OCI-LY7 (cell line): Measurements from ENCODE around the gene MSH3. TPM values are rescaled to one million over a fixed set of nuclear protein-coding genes. Genes with fewer than 3 reads are reported as not detected.

ENCODE experiments used
- BruUV-seq: library from RNA; stranded (reverse); fragments of 400-500 nt; replicated peaks from 2 replicates; lab custom pipeline; 2021; lab: Mats Ljungman, UMichigan
- CTCF ChIA-PET: fragments of 300-600 bp; sonication (Branson Sonifier 250); formaldehyde crosslinking; loops from one replicate; lab custom pipeline; 2022; ENCODE audit warnings: antibody characterized with exemption; ENCODE audit not compliant: unreplicated experiment; lab: Charles Lee
- POLR2A ChIA-PET: fragments of 300-600 bp; sonication (Branson Sonifier 250); formaldehyde crosslinking; loops from one replicate; lab custom pipeline; 2022; ENCODE audit warnings: antibody characterized with exemption; lab: Charles Lee
- DNase-seq: peaks from one replicate; pipeline ENCODE4 v3.0.0-alpha.2; 2015; ENCODE audit warnings: low spot score
- H2AFZ ChIP-seq: fragments of 200-600 bp; sonication (generic), shearing (Covaris generic); 2 replicates; pipeline ENCODE4 v1.6.1; 2014; ENCODE audit warnings: mild to moderate bottlenecking, antibody characterized with exemption, low read length, moderate library complexity
- H3K27ac ChIP-seq: fragments of 200-600 bp; sonication (generic); 2 replicates; pipeline ENCODE4 v1.5.1; 2014; ENCODE audit warnings: mixed run types, low read depth, mild to moderate bottlenecking, moderate library complexity, low read length, inconsistent platforms; ENCODE audit not compliant: poor library complexity, severe bottlenecking
- H3K36me3 ChIP-seq: fragments of 200-600 bp; sonication (generic); 2 replicates; pipeline ENCODE4 v1.6.1; 2014; ENCODE audit warnings: mild to moderate bottlenecking, antibody characterized with exemption, low read length, moderate library complexity, mixed read lengths; ENCODE audit not compliant: insufficient read depth
- H3K4me1 ChIP-seq: fragments of 200-600 bp; sonication (generic); 2 replicates; pipeline ENCODE4 v1.5.1; 2014; ENCODE audit warnings: mild to moderate bottlenecking, low read length; ENCODE audit not compliant: insufficient read depth, poor library complexity, severe bottlenecking
- H3K4me2 ChIP-seq: fragments of 200-600 bp; sonication (generic); 2 replicates; pipeline ENCODE4 v1.6.1; 2014; ENCODE audit warnings: mild to moderate bottlenecking, low read length
- H3K4me3 ChIP-seq: fragments of 200-600 bp; sonication (generic); 2 replicates; pipeline ENCODE4 v1.5.1; 2014; ENCODE audit warnings: mild to moderate bottlenecking, low read depth, low read length; ENCODE audit not compliant: poor library complexity, severe bottlenecking
- H3K79me2 ChIP-seq: fragments of 200-600 bp; sonication (generic); 2 replicates; pipeline ENCODE4 v1.6.1; 2016; ENCODE audit warnings: low read depth, mild to moderate bottlenecking, low read length, moderate library complexity, mixed read lengths; ENCODE audit not compliant: insufficient read depth
- H3K9me2 ChIP-seq: fragments of 200-600 bp; sonication (generic); 2 replicates; pipeline ENCODE4 v1.6.1; 2016; ENCODE audit warnings: mild to moderate bottlenecking, low read length, mixed read lengths; ENCODE audit not compliant: insufficient read depth
- H3K9me3 ChIP-seq: fragments of 200-600 bp; sonication (generic); 2 replicates; pipeline ENCODE4 v1.6.1; 2014; ENCODE audit warnings: mild to moderate bottlenecking, mixed run types, low read length, mixed read lengths
- H4K20me1 ChIP-seq: fragments of 200-600 bp; sonication (generic); 2 replicates; pipeline ENCODE4 v1.6.1; 2014; ENCODE audit warnings: mild to moderate bottlenecking, antibody characterized with exemption, low read length, moderate library complexity, mixed read lengths; ENCODE audit not compliant: insufficient read depth
- CTCF ChIP-seq: fragments of 200-600 bp; sonication (generic); conservative IDR thresholded peaks from 2 replicates; pipeline ENCODE4 v1.5.1; 2014; ENCODE audit warnings: mild to moderate bottlenecking, antibody characterized with exemption, low read length, moderate library complexity, mixed read lengths
- EZH2phosphoT487 ChIP-seq: fragments of 200-600 bp; sonication (generic); IDR thresholded peaks from 2 replicates; pipeline ENCODE4 v1.6.1; 2018; ENCODE audit warnings: low read depth, borderline replicate concordance, mild to moderate bottlenecking, mixed run types, antibody characterized with exemption, low read length, moderate library complexity, mixed read lengths
- intact Hi-C: fragments of 100-400 bp; cut with micrococcal nuclease; formaldehyde crosslinking; loops from one replicate; pipeline ENCODE4 v1.10.0; 2022; ENCODE audit not compliant: unreplicated experiment
- total RNA-seq, 2 experiments: library from RNA; depleted of rRNA in 1 of 2; stranded (reverse); fragments of >200 nt in 1 of 2; shearing (Covaris generic) in 1 of 2; gene quantifications; 2 replicates each; pipeline ENCODE4 v1.2.3, GENCODE V29; 2014 to 2022

Gene MSH3
- total RNA-seq, 2 experiments from 2014 or later: 15.4 to 28.3 TPM

- BruUV-seq: no TSS peak
- Histone ChIP-seq H3K79me2 (peaks cover 26% of the 10 kb centered on the region), H4K20me1 (0 out of 2 replicates have a peak, but pooled peaks cover 6% of the 10 kb centered on the region), H3K4me3 (no peak overlapping the region), H3K4me1 (no peaks in the 10 kb centered on the region), H3K4me2 (no peak overlapping the region), H2AFZ (no peak overlapping the region), H3K27ac (no peak overlapping the region), H3K36me3 (peaks cover 47% of the 10 kb centered on the region), H3K9me3 (peaks cover 4% of the 10 kb centered on the region; the same call in 1 of the 2 replicates), H3K9me2 (no peaks in the 10 kb centered on the region)
- POLR2A ChIA-PET: no interaction called here
- DNase-seq: no peak
- TF ChIP-seq CTCF: no peak
- TF ChIP-seq EZH2phosphoT487: no peak
- CTCF ChIA-PET: no interaction called here
- intact Hi-C loops: loop anchor here (5.0 kb wide), 1 partner anchor 478 kb away; no protein-coding TSS in a partner anchor
Observed at GRCh38 chr5:80689627-80690026, 35.2 kb downstream of the MSH3 start.

- ChIA-PET POLR2A (no interaction called here), CTCF (no interaction called here)
- DNase-seq: no peak
- Histone ChIP-seq H3K4me2 (no peak overlapping the region), H4K20me1 (0 out of 2 replicates have a peak, but pooled peaks cover 2% of the 10 kb centered on the region), H3K9me3 (no peaks in the 10 kb centered on the region), H3K36me3 (peaks cover 43% of the 10 kb centered on the region), H3K27ac (no peak overlapping the region), H3K4me1 (no peaks in the 10 kb centered on the region), H3K4me3 (no peak overlapping the region), H3K79me2 (no peaks in the 10 kb centered on the region), H2AFZ (no peak overlapping the region), H3K9me2 (no peaks in the 10 kb centered on the region)
- no peak for TF ChIP-seq EZH2phosphoT487
- TF ChIP-seq CTCF: no peak
- intact Hi-C loops: no loop called here
- BruUV-seq: no TSS peak
Observed at GRCh38 chr5:80695666-80696065, 41.2 kb downstream of the MSH3 start.

DNA sequence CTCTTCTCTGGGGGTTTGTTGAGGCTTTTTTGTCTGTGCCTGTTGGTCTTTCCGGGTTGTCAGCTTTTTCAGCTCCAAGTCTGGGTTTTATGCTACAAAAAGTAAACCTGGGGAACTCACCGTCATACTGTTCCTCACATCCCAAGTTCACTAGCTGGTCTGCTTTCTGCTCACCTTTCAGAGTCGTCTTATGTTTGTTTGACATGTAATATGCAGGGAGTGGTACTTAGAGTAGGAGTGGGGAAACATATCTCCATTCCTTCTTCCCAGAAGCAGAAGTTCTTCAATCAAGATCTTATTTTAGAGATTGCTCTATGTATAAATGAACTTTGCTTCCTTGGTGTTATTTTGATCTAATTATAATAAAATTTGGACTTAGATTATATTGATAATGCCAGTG, 42.0 kb downstream of the MSH3 start:
- 0 out of 2 replicates have a peak, but pooled peaks cover 3% of the 10 kb centered on the region for H4K20me1 ChIP-seq
- POLR2A ChIA-PET: no interaction called here
- no peak overlapping the region for H2AFZ ChIP-seq
- H3K4me1 ChIP-seq: no peaks in the 10 kb centered on the region
- CTCF ChIA-PET: no interaction called here
- peaks cover 43% of the 10 kb centered on the region for H3K36me3 ChIP-seq
- intact Hi-C loops: no loop called here
- H3K4me3 ChIP-seq: no peak overlapping the region
- DNase-seq: no peak
- no peak for TF ChIP-seq CTCF
- TF ChIP-seq EZH2phosphoT487: no peak
- H3K27ac ChIP-seq: no peak overlapping the region
- no peaks in the 10 kb centered on the region for H3K9me3 ChIP-seq
- H3K79me2 ChIP-seq: no peaks in the 10 kb centered on the region
- H3K4me2 ChIP-seq: no peak overlapping the region
- BruUV-seq: no TSS peak
- no peaks in the 10 kb centered on the region for H3K9me2 ChIP-seq
